ENCODE measurements around the gene SLC10A3. TPM values are rescaled to one million over a fixed set of nuclear protein-coding genes. Genes with fewer than 3 reads are reported as not detected.

The SLC10A3 gene
- total and polyA plus RNA-seq, 2 donors (not counting 3 experiments of a cell fraction or from before 2014, with no cell fraction given): 21.9 to 22.6 TPM

GRCh38 chrX:154481195-154481594 is 9.2 kb downstream of the SLC10A3 start:
- H3K4me2 ChIP-seq (ENCODE audit: insufficient read depth, low read length): no peak overlapping the region
- peaks cover 12% of the 10 kb centered on the region for H3K4me1 ChIP-seq (ENCODE audit: control insufficient read depth, extremely low read depth, insufficient read depth, low read length)
- ChIA-PET CTCF (interaction anchor here (1.0 kb wide), 1 partner anchor 46 kb away, joined by 3 read pairs; no protein-coding TSS in a partner anchor), POLR2A (no interaction called here)
- FAIRE-seq (no peak), DNase-seq (ENCODE audit: low read depth, low spot score) (no peak)
- no peaks in the 10 kb centered on the region for H3K9me1 ChIP-seq (replicated peaks; ENCODE audit: control insufficient read depth, extremely low read depth, insufficient read depth, low read length)
- no peak overlapping the region for H2AFZ ChIP-seq (ENCODE audit: low read depth, low read length)
- H3K27ac ChIP-seq (ENCODE audit: insufficient read depth, low read depth, low read length): no peak overlapping the region
- no peak overlapping the region for H3K9ac ChIP-seq (replicated peaks; ENCODE audit: extremely low read depth, insufficient read depth, low read length)
- peaks cover 10% of the 10 kb centered on the region for H3K79me2 ChIP-seq (ENCODE audit: control insufficient read depth, insufficient read depth, low read length)
- no peak overlapping the region for H3K4me3 ChIP-seq (replicated peaks in 1 of 3; ENCODE audit: insufficient read depth in 1 of 3, low read depth in 1 of 3, low read length in 3 of 3)
- no TSS peak for BruUV-seq (replicated peaks)
- TF ChIP-seq POLR2A (IDR thresholded peaks at IDR 0.05; ENCODE audit: low read depth, low read length): no peak
- no peak for TF ChIP-seq MYC (IDR thresholded peaks at IDR 0.05; ENCODE audit: low read depth, low read length)
- no peak for TF ChIP-seq JUN (IDR thresholded peaks at IDR 0.05; ENCODE audit: borderline replicate concordance, insufficient read depth, insufficient read length, low read depth)
- TF ChIP-seq EZH2 (IDR thresholded peaks at IDR 0.05; ENCODE audit: borderline replicate concordance, low read depth, low read length, severe bottlenecking): no peak
- no peaks in the 10 kb centered on the region for H4K20me1 ChIP-seq (replicated peaks; ENCODE audit: control insufficient read depth, extremely low read depth, insufficient read depth, low read length)
- H3K9me3 ChIP-seq (replicated peaks; ENCODE audit: control insufficient read depth, insufficient read depth, low read length): no peaks in the 10 kb centered on the region
- dilution Hi-C loops (cut with MboI; ENCODE audit: extremely low pct_ligation_motif_present, low sequenced_read_pairs) (no loop called here), intact Hi-C loops (cut with micrococcal nuclease) (no loop called here)
- H3K27me3 ChIP-seq (ENCODE audit: control insufficient read depth in 2 of 2, insufficient read depth in 2 of 2, low read length in 2 of 2): no peaks in the 10 kb centered on the region
- no peaks in the 10 kb centered on the region for H3K36me3 ChIP-seq (ENCODE audit: control insufficient read depth in 2 of 2, extremely low read depth in 1 of 2, insufficient read depth in 2 of 2, low read length in 2 of 2)

GRCh38 chrX:154478728-154479622 is 11.5 kb downstream of the SLC10A3 start, which contains the start of gene LAGE3:
LAGE3 (minus strand) TSS chrX:154479281; CDS start chrX:154478915, 366 bp downstream.
- POLR2A ChIA-PET: interaction anchor here (0.7 to 1.1 kb wide), 3 partner anchors 8 to 57 kb away, joined by 3 to 7 read pairs (median 7); partner anchors contain the start of gene SLC10A3
- no TSS peak for BruUV-seq (replicated peaks)

More at GRCh38 chrX:154478728-154479622, 11.5 kb downstream of the SLC10A3 start, which contains the start of gene LAGE3:
- Histone ChIP-seq H3K27ac (ENCODE audit: insufficient read depth, low read depth, low read length) (peak within 1 kb of the TSS; percentile 41), H4K20me1 (replicated peaks; ENCODE audit: control insufficient read depth, extremely low read depth, insufficient read depth, low read length) (no peaks in the 10 kb centered on the region), H3K4me3 (replicated peaks in 1 of 3; ENCODE audit: insufficient read depth in 1 of 3, low read depth in 1 of 3, low read length in 3 of 3) (peak within 1 kb of the TSS; percentile 39 to 56 (median 48)), H3K79me2 (ENCODE audit: control insufficient read depth, insufficient read depth, low read length) (no peaks in the 10 kb centered on the region), H2AFZ (ENCODE audit: low read depth, low read length) (peak within 1 kb of the TSS; percentile 76), H3K9me1 (replicated peaks; ENCODE audit: control insufficient read depth, extremely low read depth, insufficient read depth, low read length) (no peaks in the 10 kb centered on the region), H3K9me3 (replicated peaks; ENCODE audit: control insufficient read depth, insufficient read depth, low read length) (no peaks in the 10 kb centered on the region), H3K9ac (replicated peaks; ENCODE audit: extremely low read depth, insufficient read depth, low read length) (peak within 1 kb of the TSS; percentile 47), H3K4me2 (ENCODE audit: insufficient read depth, low read length) (peak within 1 kb of the TSS; percentile 76), H3K27me3 (ENCODE audit: control insufficient read depth in 2 of 2, insufficient read depth in 2 of 2, low read length in 2 of 2) (no peaks in the 10 kb centered on the region), H3K4me1 (ENCODE audit: control insufficient read depth, extremely low read depth, insufficient read depth, low read length) (peaks cover 9% of the 10 kb centered on the region), H3K36me3 (ENCODE audit: control insufficient read depth in 2 of 2, extremely low read depth in 1 of 2, insufficient read depth in 2 of 2, low read length in 2 of 2) (no peaks in the 10 kb centered on the region)
- FAIRE-seq: peak; percentile 84
- peak; percentile 25 for TF ChIP-seq POLR2A (IDR thresholded peaks at IDR 0.05; ENCODE audit: low read depth, low read length)
- no peak for TF ChIP-seq EZH2 (IDR thresholded peaks at IDR 0.05; ENCODE audit: borderline replicate concordance, low read depth, low read length, severe bottlenecking)
- TF ChIP-seq GATA2 (IDR thresholded peaks at IDR 0.05; ENCODE audit: insufficient read depth, insufficient read length, low read depth, low read length): no peak
- TF ChIP-seq FOS (IDR thresholded peaks at IDR 0.05; ENCODE audit: borderline replicate concordance, insufficient read depth, low read length): no peak
- TF ChIP-seq MYC (IDR thresholded peaks at IDR 0.05; ENCODE audit: low read depth, low read length): no peak
- TF ChIP-seq CTCF (IDR thresholded peaks at IDR 0.05; ENCODE audit: extremely low read depth in 1 of 2, insufficient read depth in 1 of 2, low read depth in 1 of 2, low read length in 2 of 2): no peak
- peak; percentile 47 for TF ChIP-seq MAX (IDR thresholded peaks at IDR 0.05; ENCODE audit: insufficient read depth, insufficient read length)
- TF ChIP-seq JUN (IDR thresholded peaks at IDR 0.05; ENCODE audit: borderline replicate concordance, insufficient read depth, insufficient read length, low read depth): no peak
- peak; percentile 58 for TF ChIP-seq POLR2AphosphoS5 (IDR thresholded peaks at IDR 0.05; ENCODE audit: insufficient read depth, low read depth, low read length)
- dilution Hi-C loops (cut with MboI; ENCODE audit: extremely low pct_ligation_motif_present, low sequenced_read_pairs) (no loop called here), intact Hi-C loops (cut with micrococcal nuclease) (loop anchor here (2.0 to 5.0 kb wide), 3 partner anchors 20 to 38 kb away; partner anchors contain the start of genes FAM3A, FAM50A and PLXNA3)
- CTCF ChIA-PET: no interaction called here
- peak; percentile 92 for DNase-seq (ENCODE audit: low read depth, low spot score)
